Coronary artery (tissue), 2 donors: ENCODE data around the gene FOSL2.

Experiments
- DNase-seq: peaks from one replicate; pipeline ENCODE4 v3.0.0-alpha.2; 2017; ENCODE audit warnings: low spot score
- H3K27ac ChIP-seq, 2 donors: fragments of 200-600 bp; sonication (generic); one replicate each; pipeline ENCODE4 v1.5.1; 2016 to 2019
- H3K4me3 ChIP-seq: fragments of 200-600 bp; sonication (generic); 2 replicates; pipeline ENCODE4 v1.5.1; 2016; ENCODE audit warnings: mild to moderate bottlenecking, moderate library complexity
- TF ChIP-seq, protein P1 (sequence below): fragments of 200-600 bp; sonication (generic); IDR thresholded peaks from one replicate; pipeline ENCODE4 v1.5.1; 2019; ENCODE audit warnings: antibody characterized with exemption

Gene FOSL2

GRCh38 chr2:28438532-28439063 lies 45.9 kb downstream of the FOSL2 start:
- TF ChIP-seq, protein P1, sequence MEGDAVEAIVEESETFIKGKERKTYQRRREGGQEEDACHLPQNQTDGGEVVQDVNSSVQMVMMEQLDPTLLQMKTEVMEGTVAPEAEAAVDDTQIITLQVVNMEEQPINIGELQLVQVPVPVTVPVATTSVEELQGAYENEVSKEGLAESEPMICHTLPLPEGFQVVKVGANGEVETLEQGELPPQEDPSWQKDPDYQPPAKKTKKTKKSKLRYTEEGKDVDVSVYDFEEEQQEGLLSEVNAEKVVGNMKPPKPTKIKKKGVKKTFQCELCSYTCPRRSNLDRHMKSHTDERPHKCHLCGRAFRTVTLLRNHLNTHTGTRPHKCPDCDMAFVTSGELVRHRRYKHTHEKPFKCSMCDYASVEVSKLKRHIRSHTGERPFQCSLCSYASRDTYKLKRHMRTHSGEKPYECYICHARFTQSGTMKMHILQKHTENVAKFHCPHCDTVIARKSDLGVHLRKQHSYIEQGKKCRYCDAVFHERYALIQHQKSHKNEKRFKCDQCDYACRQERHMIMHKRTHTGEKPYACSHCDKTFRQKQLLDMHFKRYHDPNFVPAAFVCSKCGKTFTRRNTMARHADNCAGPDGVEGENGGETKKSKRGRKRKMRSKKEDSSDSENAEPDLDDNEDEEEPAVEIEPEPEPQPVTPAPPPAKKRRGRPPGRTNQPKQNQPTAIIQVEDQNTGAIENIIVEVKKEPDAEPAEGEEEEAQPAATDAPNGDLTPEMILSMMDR = no peak
- peak; percentile 55 for DNase-seq
- Histone ChIP-seq H3K27ac (no peak overlapping the region), H3K4me3 (no peak overlapping the region)

DNA sequence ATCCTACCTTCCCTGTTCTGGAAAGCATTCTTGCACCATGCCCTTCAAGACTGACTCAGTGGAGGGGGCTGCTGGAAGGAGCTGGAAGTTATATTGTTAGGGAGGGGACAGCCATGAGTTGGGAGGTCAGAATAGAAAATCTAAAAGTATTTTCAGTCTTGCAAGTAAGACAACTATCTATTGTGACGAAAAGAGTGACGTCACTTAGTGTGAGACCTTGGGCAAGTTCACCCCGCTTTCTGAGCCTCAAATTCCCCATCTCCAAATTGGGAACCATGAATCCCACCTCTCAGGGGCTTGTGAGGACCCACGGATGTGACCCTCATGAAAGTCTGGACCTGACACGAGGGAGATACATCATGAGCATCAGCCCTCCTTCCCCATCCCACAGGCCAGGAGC lies 46.5 kb downstream of the FOSL2 start:
- no peak overlapping the region for H3K27ac ChIP-seq
- TF ChIP-seq, protein P1 = no peak
- no peak overlapping the region for H3K4me3 ChIP-seq
- no peak for DNase-seq

DNA sequence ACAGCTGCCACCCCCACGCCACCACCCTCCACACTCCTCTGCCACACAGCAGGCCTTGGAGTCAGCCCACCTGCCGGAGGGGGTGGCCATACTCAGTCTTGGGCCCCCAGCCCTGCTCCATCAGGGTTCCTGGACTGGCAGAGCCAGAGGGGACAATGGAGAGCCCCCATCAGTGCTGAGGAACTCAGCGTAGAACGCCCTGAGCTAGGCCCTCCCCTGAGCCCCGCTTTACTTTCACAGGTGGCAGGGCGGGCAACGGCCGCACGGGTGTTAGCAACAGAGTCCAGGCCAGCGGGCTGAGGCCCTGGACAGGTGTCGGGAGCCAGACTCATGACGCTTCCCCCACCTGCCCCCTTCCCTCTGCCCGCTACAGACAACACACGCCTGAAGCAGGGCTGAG lies 47.1 kb downstream of the FOSL2 start:
- DNase-seq = no peak
- H3K27ac ChIP-seq = no peak overlapping the region
- TF ChIP-seq, protein P1 = no peak
- no peak overlapping the region for H3K4me3 ChIP-seq

DNA sequence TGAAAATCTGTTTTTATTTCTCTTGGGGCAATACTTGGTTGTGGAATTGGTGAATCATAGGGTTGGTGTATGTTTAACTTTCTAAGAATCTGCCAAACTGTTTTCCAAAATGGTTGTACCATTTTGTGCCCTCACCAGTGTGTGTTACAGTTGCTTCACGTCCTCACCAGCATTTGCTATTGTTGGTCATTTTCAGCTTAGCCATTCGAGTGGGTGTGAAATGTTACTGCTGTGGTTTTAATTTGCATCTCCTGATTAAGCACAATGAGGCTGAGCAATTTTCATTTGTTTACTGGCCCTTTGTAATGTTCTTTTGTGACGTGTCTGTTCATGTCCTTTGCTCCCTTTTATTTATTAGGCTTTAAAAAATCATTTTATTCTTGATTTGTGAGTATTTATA lies 49.7 kb downstream of the FOSL2 start:
- no peak for DNase-seq
- no peak overlapping the region for H3K4me3 ChIP-seq
- TF ChIP-seq, protein P1 = no peak
- H3K27ac ChIP-seq = no peak overlapping the region

GRCh38 chr2:28444956-28445355 lies 52.3 kb downstream of the FOSL2 start:
- Histone ChIP-seq H3K4me3 (no peak overlapping the region), H3K27ac (no peak overlapping the region)
- TF ChIP-seq, protein P1 = no peak
- DNase-seq = no peak

- DNase-seq = no peak
- TF ChIP-seq, protein P1 = no peak
- Histone ChIP-seq H3K27ac (no peak overlapping the region), H3K4me3 (no peak overlapping the region)
Observed at GRCh38 chr2:28445448-28446258, 53.0 kb downstream of the FOSL2 start.

DNA sequence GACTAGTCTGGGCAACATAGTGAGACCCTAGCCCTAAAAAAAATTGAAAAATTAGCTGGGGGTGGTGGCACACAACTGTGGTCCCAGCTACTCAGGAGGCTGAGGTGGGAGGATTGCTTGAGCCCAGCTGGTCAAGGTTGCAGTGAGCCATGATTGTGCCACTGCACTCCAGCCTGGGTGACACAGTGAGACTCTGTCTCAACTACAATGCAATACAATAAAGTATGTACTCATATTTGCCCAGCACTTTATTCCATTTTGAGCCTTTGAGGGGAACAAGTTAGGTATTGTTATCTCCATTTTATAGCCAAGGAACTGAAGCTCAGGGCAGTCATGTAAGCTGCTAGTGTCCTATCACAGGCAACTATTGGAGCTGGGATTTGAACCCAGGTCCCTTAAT lies 53.9 kb downstream of the FOSL2 start:
- Histone ChIP-seq H3K4me3 (no peak overlapping the region), H3K27ac (no peak overlapping the region)
- TF ChIP-seq, protein P1 = no peak
- DNase-seq = no peak
